GM19463 (cell line): ENCODE data around the gene SHANK1.

Experiments used
- ATAC-seq: cut with Tn5 transposase; IDR thresholded peaks from one replicate; pipeline ENCODE4 v1.9.1; 2021; ENCODE audit warnings: mild to moderate bottlenecking, moderate library complexity; ENCODE audit not compliant: unreplicated experiment

Gene SHANK1

GRCh38 chr19:50693064-50693975 lies 26.3 kb downstream of the SHANK1 start:
- ATAC-seq = no peak

- ATAC-seq = no peak
Observed at GRCh38 chr19:50690439-50690838, 29.2 kb downstream of the SHANK1 start.

GRCh38 chr19:50688766-50689165 lies 30.8 kb downstream of the SHANK1 start:
- ATAC-seq = no peak

GRCh38 chr19:50686310-50687032 lies 33.1 kb downstream of the SHANK1 start:
- no peak for ATAC-seq

GRCh38 chr19:50679177-50680125 lies 40.2 kb downstream of the SHANK1 start:
- ATAC-seq = peak; percentile 72

GRCh38 chr19:50678323-50678722 lies 41.3 kb downstream of the SHANK1 start:
- no peak for ATAC-seq

GRCh38 chr19:50677636-50678035 lies 42.0 kb downstream of the SHANK1 start:
- ATAC-seq = no peak

GRCh38 chr19:50676625-50677197 lies 42.9 kb downstream of the SHANK1 start:
- no peak for ATAC-seq

- ATAC-seq = no peak
Observed at GRCh38 chr19:50673118-50673517, 46.5 kb downstream of the SHANK1 start.

GRCh38 chr19:50670102-50670380 lies 49.6 kb downstream of the SHANK1 start:
- ATAC-seq = no peak

- no peak for ATAC-seq
Observed at GRCh38 chr19:50669302-50670101, 50.1 kb downstream of the SHANK1 start.

GRCh38 chr19:50668879-50669278 lies 50.7 kb downstream of the SHANK1 start:
- no peak for ATAC-seq

- no peak for ATAC-seq
Observed at GRCh38 chr19:50668416-50668815, 51.2 kb downstream of the SHANK1 start.

- ATAC-seq = no peak
Observed at GRCh38 chr19:50667759-50668231, 51.8 kb downstream of the SHANK1 start.

- no peak for ATAC-seq
Observed at GRCh38 chr19:50667177-50667758, 52.3 kb downstream of the SHANK1 start.

- no peak for ATAC-seq
Observed at GRCh38 chr19:50666346-50667176, 53.0 kb downstream of the SHANK1 start.

GRCh38 chr19:50664204-50664603 lies 55.4 kb downstream of the SHANK1 start:
- ATAC-seq = no peak

- no peak for ATAC-seq
Observed at GRCh38 chr19:50663482-50663790, 56.2 kb downstream of the SHANK1 start.
